ENCODE data around the gene B4GALT6. TPM values are rescaled to one million over a fixed set of nuclear protein-coding genes. Genes with fewer than 3 reads are reported as not detected.
A peak's percentile ranks its signal among the peaks of the same experiment; 100 is the strongest.

Gene B4GALT6
- total RNA-seq, 4 donors from 2014 or later: 2.5 to 3.6 (median 3.0) TPM

DNA sequence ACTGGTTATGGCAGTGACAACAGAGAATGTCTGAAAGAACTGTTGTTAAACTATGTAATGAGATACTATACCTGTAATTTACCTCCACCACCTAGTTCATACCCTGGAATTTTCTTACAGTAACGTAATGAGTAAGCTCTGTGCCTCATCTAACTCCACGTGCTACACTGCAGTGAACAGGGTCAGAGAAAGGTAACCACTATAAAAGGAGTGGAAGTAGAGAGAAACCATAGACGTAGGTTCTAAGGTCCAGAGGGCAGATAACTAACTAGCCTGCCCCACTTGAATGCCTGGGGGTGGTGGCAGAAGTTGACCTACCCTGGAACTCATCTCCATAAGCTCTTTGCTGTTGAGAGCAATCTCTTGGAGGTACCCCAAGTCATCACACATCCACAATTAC, 32.0 kb upstream of the B4GALT6 start:
- TF ChIP-seq, protein P1, sequence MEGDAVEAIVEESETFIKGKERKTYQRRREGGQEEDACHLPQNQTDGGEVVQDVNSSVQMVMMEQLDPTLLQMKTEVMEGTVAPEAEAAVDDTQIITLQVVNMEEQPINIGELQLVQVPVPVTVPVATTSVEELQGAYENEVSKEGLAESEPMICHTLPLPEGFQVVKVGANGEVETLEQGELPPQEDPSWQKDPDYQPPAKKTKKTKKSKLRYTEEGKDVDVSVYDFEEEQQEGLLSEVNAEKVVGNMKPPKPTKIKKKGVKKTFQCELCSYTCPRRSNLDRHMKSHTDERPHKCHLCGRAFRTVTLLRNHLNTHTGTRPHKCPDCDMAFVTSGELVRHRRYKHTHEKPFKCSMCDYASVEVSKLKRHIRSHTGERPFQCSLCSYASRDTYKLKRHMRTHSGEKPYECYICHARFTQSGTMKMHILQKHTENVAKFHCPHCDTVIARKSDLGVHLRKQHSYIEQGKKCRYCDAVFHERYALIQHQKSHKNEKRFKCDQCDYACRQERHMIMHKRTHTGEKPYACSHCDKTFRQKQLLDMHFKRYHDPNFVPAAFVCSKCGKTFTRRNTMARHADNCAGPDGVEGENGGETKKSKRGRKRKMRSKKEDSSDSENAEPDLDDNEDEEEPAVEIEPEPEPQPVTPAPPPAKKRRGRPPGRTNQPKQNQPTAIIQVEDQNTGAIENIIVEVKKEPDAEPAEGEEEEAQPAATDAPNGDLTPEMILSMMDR (IDR thresholded peaks at IDR 0.05): no peak
- TF ChIP-seq POLR2A (IDR thresholded peaks at IDR 0.05): no peak
- no peak overlapping the region for H3K27ac ChIP-seq
- H3K9me3 ChIP-seq: peaks cover 0 to 12% (median 9%) of the 10 kb centered on the region in 3 donors
- 79 to 84% methylated on average over 3 of the region's 3 CpGs for WGBS, 2 donors
- intact Hi-C loops (cut with DNase I): no loop called here
- peaks cover 0 to 13% (median 0%) of the 10 kb centered on the region in 3 donors for H3K4me1 ChIP-seq
- no peaks in the 10 kb centered on the region for H3K27me3 ChIP-seq
- H3K36me3 ChIP-seq: no peaks in the 10 kb centered on the region
- no peak for DNase-seq
- H3K4me3 ChIP-seq: no peak overlapping the region

DNA sequence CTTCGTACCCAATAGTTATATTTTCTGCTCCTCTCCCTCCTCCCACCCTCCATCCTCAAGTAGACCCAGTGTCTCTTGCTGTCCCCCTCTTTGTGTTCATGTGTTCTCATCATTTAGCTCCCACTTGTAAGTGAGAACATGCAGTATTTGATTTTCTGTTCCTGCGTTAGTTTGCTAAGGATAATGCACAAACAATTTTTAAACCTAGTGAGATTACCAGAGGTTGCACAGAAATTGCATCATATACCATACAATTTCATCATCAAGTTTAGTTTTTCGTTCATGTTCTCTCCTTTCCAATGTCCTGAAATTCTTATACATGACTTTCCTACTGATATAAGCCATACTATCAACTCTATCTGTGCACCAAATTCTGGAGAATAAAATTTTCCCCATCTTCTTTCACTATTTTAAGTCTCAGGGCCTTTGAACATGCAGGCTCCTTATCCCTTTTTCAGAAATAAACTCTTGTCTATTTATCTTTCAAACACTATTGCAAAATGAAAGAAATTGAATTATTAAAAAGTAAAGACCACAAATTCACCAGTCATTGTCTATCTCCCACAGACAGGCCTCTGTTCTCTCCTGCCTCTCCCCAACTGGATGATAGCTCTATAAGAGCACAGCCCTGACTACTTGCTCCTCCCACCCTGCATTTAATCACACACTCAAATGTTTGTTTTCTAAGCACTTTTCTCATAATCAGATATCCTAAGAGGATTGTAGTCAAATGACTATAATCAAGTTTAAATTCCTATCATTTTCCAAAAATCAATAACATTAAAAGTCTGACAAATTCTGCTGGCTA, 27.2 kb upstream of the B4GALT6 start:
- DNase-seq: no peak
- no peak overlapping the region for H3K4me3 ChIP-seq
- no peaks in the 10 kb centered on the region for H3K9me3 ChIP-seq
- TF ChIP-seq, protein P1 (IDR thresholded peaks at IDR 0.05): no peak
- peak overlapping the region in 2 of 4 donors; percentile 31 to 48 for H3K27ac ChIP-seq
- H3K27me3 ChIP-seq: no peaks in the 10 kb centered on the region
- intact Hi-C loops (cut with DNase I): no loop called here
- H3K4me1 ChIP-seq: peaks cover 0 to 25% (median 0%) of the 10 kb centered on the region in 3 donors
- H3K36me3 ChIP-seq: no peaks in the 10 kb centered on the region
- 78 to 81% methylated on average over 3 of the region's 3 CpGs for WGBS, 2 donors

DNA sequence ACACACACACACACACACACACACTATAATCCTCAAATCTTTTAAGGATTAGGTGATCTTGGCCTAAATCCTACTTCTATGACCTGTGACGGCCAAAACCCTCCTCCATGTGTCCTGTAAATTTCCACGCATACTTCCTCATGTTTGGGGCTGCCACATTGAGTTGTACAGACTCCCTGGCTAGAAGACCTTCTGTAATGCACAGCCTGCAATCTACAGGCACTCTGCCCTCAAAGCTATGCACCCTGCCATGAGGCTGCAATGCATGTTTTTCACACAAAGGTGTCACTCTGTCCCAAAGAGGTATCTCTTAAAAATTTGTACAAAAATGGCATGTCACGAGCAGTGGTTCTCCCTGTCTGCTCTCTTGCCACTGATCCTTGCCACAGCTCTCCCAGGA, 26.4 kb upstream of the B4GALT6 start:
- H3K4me1 ChIP-seq: peaks cover 0 to 25% (median 0%) of the 10 kb centered on the region in 3 donors
- H3K27ac ChIP-seq: peak overlapping the region in 2 of 4 donors; percentile 31 to 48
- no peaks in the 10 kb centered on the region for H3K9me3 ChIP-seq
- no peak for TF ChIP-seq POLR2A (IDR thresholded peaks at IDR 0.05)
- TF ChIP-seq, protein P1 (IDR thresholded peaks at IDR 0.05): peak in 1 of 6 experiments; percentile 1
- WGBS, 2 donors: 30 to 40% methylated on average over 3 of the region's 3 CpGs
- no peaks in the 10 kb centered on the region for H3K36me3 ChIP-seq
- no peaks in the 10 kb centered on the region for H3K27me3 ChIP-seq
- intact Hi-C loops (cut with DNase I): no loop called here
- no peak for DNase-seq
- no peak overlapping the region for H3K4me3 ChIP-seq

DNA sequence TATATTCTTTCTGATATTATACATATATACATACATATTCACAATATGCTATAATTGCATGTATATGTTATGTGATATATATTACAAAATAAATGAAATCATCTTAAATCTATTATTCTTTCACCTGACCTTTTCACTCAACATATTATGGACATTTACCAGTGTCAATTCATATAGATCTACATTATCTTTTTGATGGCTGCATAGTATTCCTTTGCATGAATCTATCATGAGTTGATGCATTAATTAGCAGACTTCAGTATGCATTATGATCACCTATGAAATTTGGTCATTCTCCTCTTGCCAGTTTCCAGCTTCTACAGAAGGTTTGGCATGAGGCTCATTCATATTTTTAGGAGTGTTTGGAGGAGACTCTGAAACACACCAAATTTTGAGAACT, 23.4 kb upstream of the B4GALT6 start:
- Histone ChIP-seq H3K27ac (no peak overlapping the region), H3K4me3 (no peak overlapping the region), H3K36me3 (no peaks in the 10 kb centered on the region), H3K27me3 (no peaks in the 10 kb centered on the region), H3K4me1 (peaks cover 0 to 16% (median 0%) of the 10 kb centered on the region in 3 donors), H3K9me3 (no peaks in the 10 kb centered on the region)
- intact Hi-C loops (cut with DNase I): no loop called here
- no peak for TF ChIP-seq POLR2A (IDR thresholded peaks at IDR 0.05)
- TF ChIP-seq, protein P1 (IDR thresholded peaks at IDR 0.05): no peak
- DNase-seq: no peak

DNA sequence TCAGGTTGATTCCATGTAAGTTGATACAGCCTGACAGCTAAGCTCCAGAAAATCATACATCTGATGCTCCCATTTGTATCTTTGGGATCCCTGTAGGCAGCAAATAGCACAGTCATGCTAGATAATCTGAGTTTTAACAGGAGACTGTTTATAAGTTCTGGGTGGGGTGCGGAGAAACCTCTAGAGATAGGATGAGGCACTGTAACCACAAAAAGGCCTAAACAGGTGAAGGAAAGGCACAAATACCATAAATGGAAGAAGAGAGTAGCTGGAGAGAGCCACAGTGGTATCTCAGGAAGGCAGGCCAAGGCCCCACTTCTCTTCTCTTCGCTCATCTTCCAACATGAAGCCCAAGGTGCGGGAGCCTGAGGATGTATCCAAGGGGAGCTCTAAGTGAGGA, 18.1 kb upstream of the B4GALT6 start:
- no peaks in the 10 kb centered on the region for H3K4me1 ChIP-seq
- peaks cover 0 to 8% (median 0%) of the 10 kb centered on the region in 3 donors for H3K9me3 ChIP-seq
- TF ChIP-seq, protein P1 (IDR thresholded peaks at IDR 0.05): no peak
- no peak for TF ChIP-seq POLR2A (IDR thresholded peaks at IDR 0.05)
- 88 to 92% methylated on average over 2 to 3 of the region's 3 CpGs for WGBS, 2 donors
- no peak overlapping the region for H3K4me3 ChIP-seq
- H3K27ac ChIP-seq: no peak overlapping the region
- intact Hi-C loops (cut with DNase I): no loop called here
- no peak for DNase-seq
- H3K27me3 ChIP-seq: no peaks in the 10 kb centered on the region
- H3K36me3 ChIP-seq: no peaks in the 10 kb centered on the region

Data from esophagus squamous epithelium (tissue), 5 donors.